ENCODE data around the gene OR4N2. TPM values are rescaled to one million over a fixed set of nuclear protein-coding genes. Genes with fewer than 3 reads are reported as not detected.

Gene OR4N2
- total RNA-seq, 2 experiments from 2014 or later, result not detected

DNA sequence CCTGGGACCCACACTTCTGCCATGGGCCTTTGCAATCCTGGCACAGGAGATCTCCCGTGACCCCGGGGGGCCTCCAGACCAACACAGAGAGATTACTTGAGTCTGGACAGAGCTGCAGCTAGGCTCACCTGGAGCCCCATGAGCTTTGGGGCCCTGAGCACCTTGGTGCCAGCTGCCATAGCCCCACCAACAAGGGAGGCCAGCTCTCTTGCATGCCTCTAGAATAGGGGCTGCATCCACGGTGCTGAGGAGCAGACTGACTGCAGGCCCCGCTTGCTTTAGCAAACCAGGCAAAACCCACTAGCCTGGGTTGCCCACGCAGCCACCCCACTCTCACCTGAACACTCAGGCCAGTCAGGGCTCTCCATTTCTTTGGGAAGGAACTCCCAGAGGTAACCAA lies 3.7 kb upstream of the OR4N2 start:
- DNase-seq (ENCODE audit: low spot score), result no peak
- Histone ChIP-seq H3K4me1 (ENCODE audit: insufficient read depth, low read length, poor library complexity, severe bottlenecking) (no peaks in the 10 kb centered on the region), H3K4me3 (ENCODE audit: low read depth, low read length, poor library complexity, severe bottlenecking) (no peak overlapping the region), H3K79me2 (ENCODE audit: insufficient read depth, low read depth, low read length) (no peaks in the 10 kb centered on the region), H2AFZ (ENCODE audit: low read length) (no peak overlapping the region), H3K9me2 (ENCODE audit: insufficient read depth, low read length) (no peaks in the 10 kb centered on the region), H4K20me1 (ENCODE audit: insufficient read depth, low read length) (no peaks in the 10 kb centered on the region), H3K9me3 (ENCODE audit: low read length) (peaks cover 15% of the 10 kb centered on the region; the same call in 1 of the 2 replicates), H3K4me2 (ENCODE audit: low read length) (no peak overlapping the region), H3K36me3 (ENCODE audit: insufficient read depth, low read length) (no peaks in the 10 kb centered on the region), H3K27ac (ENCODE audit: low read depth, low read length, poor library complexity, severe bottlenecking) (no peak overlapping the region)
- no TSS peak for BruUV-seq (replicated peaks)
- no peak for TF ChIP-seq EZH2phosphoT487 (IDR thresholded peaks at IDR 0.05; ENCODE audit: borderline replicate concordance, low read depth, low read length)
- no peak for TF ChIP-seq CTCF (conservative IDR thresholded peaks at IDR 0.05; ENCODE audit: low read length)
- intact Hi-C loops (cut with micrococcal nuclease; ENCODE audit: unreplicated experiment), result no loop called here
- CTCF ChIA-PET (ENCODE audit: unreplicated experiment), result no interaction called here
- POLR2A ChIA-PET, result no interaction called here

DNA sequence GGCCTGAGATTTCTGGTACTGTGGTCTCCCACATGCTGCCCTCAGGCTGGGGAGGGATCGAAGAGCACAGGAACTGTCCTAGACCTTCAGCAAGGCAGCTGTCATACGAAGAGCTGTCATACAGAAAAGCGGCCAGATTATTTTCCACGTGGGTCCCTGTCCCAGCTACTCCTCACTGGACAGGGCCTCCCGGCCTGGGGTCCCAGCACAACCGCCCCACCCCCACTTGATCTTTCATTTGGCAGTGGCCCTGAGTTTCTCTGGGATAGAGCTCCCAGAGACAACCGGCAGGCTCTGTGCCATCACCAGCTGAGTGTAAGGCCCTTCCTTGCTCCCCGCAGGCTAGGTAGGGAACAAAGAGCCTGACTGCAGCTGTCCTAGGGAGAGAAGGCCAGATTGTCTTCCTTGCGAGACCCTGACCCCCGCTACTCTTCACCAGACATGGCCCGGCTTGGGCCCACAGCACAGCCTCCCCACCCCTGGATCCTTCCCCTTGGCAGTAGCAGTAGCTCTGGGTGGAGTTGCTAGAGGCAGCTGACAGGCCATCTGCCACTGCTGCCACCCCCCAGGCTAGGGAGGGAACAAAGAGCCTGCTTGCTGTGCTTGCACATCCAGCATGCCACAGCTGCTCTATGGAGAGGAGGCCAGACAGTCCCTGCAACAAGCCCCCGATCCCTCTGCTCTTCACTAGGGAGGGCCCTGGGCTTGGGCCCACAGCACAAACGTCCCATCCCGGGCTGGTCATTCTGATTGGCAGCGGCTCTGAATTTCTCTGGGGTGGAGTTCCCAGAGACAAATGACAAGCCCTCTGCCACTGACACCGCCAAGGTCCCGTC lies 3.1 kb upstream of the OR4N2 start:
- no TSS peak for BruUV-seq (replicated peaks)

More for the DNA sequence above, 3.1 kb upstream of the OR4N2 start:
- Histone ChIP-seq H3K4me2 (ENCODE audit: low read length) (no peak overlapping the region), H3K9me2 (ENCODE audit: insufficient read depth, low read length) (no peaks in the 10 kb centered on the region), H3K27ac (ENCODE audit: low read depth, low read length, poor library complexity, severe bottlenecking) (no peak overlapping the region), H4K20me1 (ENCODE audit: insufficient read depth, low read length) (no peaks in the 10 kb centered on the region), H2AFZ (ENCODE audit: low read length) (no peak overlapping the region), H3K4me1 (ENCODE audit: insufficient read depth, low read length, poor library complexity, severe bottlenecking) (no peaks in the 10 kb centered on the region), H3K36me3 (ENCODE audit: insufficient read depth, low read length) (no peaks in the 10 kb centered on the region), H3K4me3 (ENCODE audit: low read depth, low read length, poor library complexity, severe bottlenecking) (no peak overlapping the region), H3K9me3 (ENCODE audit: low read length) (peaks cover 21% of the 10 kb centered on the region; the same call in 1 of the 2 replicates), H3K79me2 (ENCODE audit: insufficient read depth, low read depth, low read length) (no peaks in the 10 kb centered on the region)
- TF ChIP-seq EZH2phosphoT487 (IDR thresholded peaks at IDR 0.05; ENCODE audit: borderline replicate concordance, low read depth, low read length) (no peak), CTCF (conservative IDR thresholded peaks at IDR 0.05; ENCODE audit: low read length) (no peak)
- POLR2A ChIA-PET, result no interaction called here
- CTCF ChIA-PET (ENCODE audit: unreplicated experiment), result no interaction called here
- DNase-seq (ENCODE audit: low spot score), result no peak
- intact Hi-C loops (cut with micrococcal nuclease; ENCODE audit: unreplicated experiment), result no loop called here

Data from OCI-LY7 (cell line).